ENCODE results near the gene DNAJB2.

- TF ChIP-seq CTCF (IDR thresholded peaks at IDR 0.05; ENCODE audit: extremely low read depth in 1 of 2, insufficient read depth in 1 of 2, low read depth in 1 of 2, low read length in 2 of 2) (no peak), POLR2AphosphoS5 (IDR thresholded peaks at IDR 0.05; ENCODE audit: insufficient read depth, low read depth, low read length) (no peak), FOS (IDR thresholded peaks at IDR 0.05; ENCODE audit: borderline replicate concordance, insufficient read depth, low read length) (no peak), EZH2 (IDR thresholded peaks at IDR 0.05; ENCODE audit: borderline replicate concordance, low read depth, low read length, severe bottlenecking) (no peak), POLR2A (IDR thresholded peaks at IDR 0.05; ENCODE audit: low read depth, low read length) (no peak), MYC (IDR thresholded peaks at IDR 0.05; ENCODE audit: low read depth, low read length) (no peak), MAX (IDR thresholded peaks at IDR 0.05; ENCODE audit: insufficient read depth, insufficient read length) (no peak)
Measured at GRCh38 chr2:219279916-219280516, 850 bp downstream of the DNAJB2 start.

Measured in endothelial cell of umbilical vein (primary cell).